ENCODE data around the gene CBX5. TPM values are rescaled to one million over a fixed set of nuclear protein-coding genes. Genes with fewer than 3 reads are reported as not detected.

The CBX5 gene
- total and polyA plus RNA-seq, 9 of the 15 experiments (the other 6 are each of a cell fraction or from before 2014, with no cell fraction given), result 32.6 to 102 (median 59.2) TPM

DNA sequence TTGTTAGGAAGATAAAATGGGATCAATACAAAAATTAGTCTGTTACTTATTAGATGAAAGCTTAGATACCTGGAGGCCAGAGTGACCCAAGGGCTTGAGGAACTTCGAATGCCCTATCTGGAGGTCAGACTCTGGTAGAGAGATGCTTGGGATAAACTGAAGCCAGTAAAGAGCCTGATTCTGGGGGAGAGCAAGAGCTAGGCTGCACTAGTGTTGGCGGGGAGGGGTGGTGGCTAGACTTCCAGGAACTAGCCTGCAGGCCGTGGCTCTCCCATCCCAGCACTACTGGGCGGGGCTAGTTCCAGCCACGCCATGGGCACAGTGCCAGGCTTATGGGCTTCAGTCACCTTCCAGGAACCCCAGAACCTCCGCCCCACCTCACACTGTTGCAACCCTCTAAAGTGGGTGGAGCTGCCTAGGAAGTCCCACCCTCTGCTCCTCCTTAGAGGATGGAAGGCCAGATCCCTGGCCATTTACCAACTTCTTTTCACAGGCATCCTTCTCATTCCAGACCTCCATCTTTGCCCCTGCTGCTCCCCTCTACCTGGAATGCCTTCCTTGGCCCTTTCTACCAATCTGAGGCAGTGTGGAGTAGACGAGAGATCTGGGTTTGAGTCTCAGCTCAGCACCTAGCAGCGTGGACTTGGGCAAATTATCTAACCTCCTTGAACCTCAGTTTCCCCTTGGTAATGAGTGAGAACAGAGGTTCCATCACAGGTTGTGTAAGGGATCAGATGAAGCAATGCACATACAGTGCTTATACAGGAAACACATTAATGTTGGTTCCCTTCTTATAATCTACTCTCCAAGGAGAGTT lies 27.2 kb upstream of the CBX5 start (continued):
- no peak for TF ChIP-seq PCBP1 (IDR thresholded peaks at IDR 0.05; ENCODE audit: low read depth, low read length, poor library complexity, severe bottlenecking)
- TF ChIP-seq SETDB1 (IDR thresholded peaks at IDR 0.05; ENCODE audit: low read length), result no peak
- TF ChIP-seq ZNF696 (CRISPR knock-in tag; conservative IDR thresholded peaks at IDR 0.05), result no peak
- no peak for TF ChIP-seq ZBTB1 (CRISPR knock-in tag; IDR thresholded peaks at IDR 0.05; ENCODE audit: borderline replicate concordance, low read depth)
- no peak for TF ChIP-seq HNRNPH1 (optimal IDR thresholded peaks at IDR 0.05; ENCODE audit: low read depth, low read length)
- no peak for TF ChIP-seq EWSR1 (IDR thresholded peaks at IDR 0.05; ENCODE audit: borderline replicate concordance, low read depth, partially characterized antibody)
- TF ChIP-seq SPI1 (IDR thresholded peaks at IDR 0.05; ENCODE audit: borderline replicate concordance, low read depth, low read length), result 0 out of 2 replicates have a peak, but pooled peaks have one; percentile 5
- no peak for TF ChIP-seq ZNF274 (IDR thresholded peaks at IDR 0.05; ENCODE audit: borderline replicate concordance, low read depth, low read length)
- no peak for TF ChIP-seq FUS (optimal IDR thresholded peaks at IDR 0.05; ENCODE audit: low read depth, low read length)
- TF ChIP-seq ZNF717 (CRISPR knock-in tag; IDR thresholded peaks at IDR 0.05), result no peak
- TF ChIP-seq XRCC5 (IDR thresholded peaks at IDR 0.05; ENCODE audit: low read depth, low read length), result no peak
- no peak for TF ChIP-seq USF1 (CRISPR knock-in tag; IDR thresholded peaks at IDR 0.05)
- no peak for TF ChIP-seq RUNX1 (IDR thresholded peaks at IDR 0.05; ENCODE audit: low read depth)
- 0 out of 2 replicates have a peak, but pooled peaks have one; percentile 18 for TF ChIP-seq SMAD3 (CRISPR knock-in tag; conservative IDR thresholded peaks at IDR 0.05)
- TF ChIP-seq FOS (IDR thresholded peaks at IDR 0.05; ENCODE audit: extremely low read depth, insufficient read length), result no peak
- TF ChIP-seq SP1 (CRISPR knock-in tag; IDR thresholded peaks at IDR 0.05), result 0 out of 2 replicates have a peak, but pooled peaks have one; percentile 32
- no peak for TF ChIP-seq ZNF212 (CRISPR knock-in tag; IDR thresholded peaks at IDR 0.05)
- no peak for TF ChIP-seq STAT5B (CRISPR knock-in tag; IDR thresholded peaks at IDR 0.05)
- TF ChIP-seq TSC22D4 (tag; IDR thresholded peaks at IDR 0.05), result no peak
- TF ChIP-seq POLR2H (tag; IDR thresholded peaks at IDR 0.05; ENCODE audit: low read depth), result no peak
- TF ChIP-seq PRMT5 (CRISPR knock-in tag; IDR thresholded peaks at IDR 0.05), result no peak
- no peak; the same call in 1 of the 2 replicates for TF ChIP-seq NFRKB (IDR thresholded peaks at IDR 0.05; ENCODE audit: low read depth)
- no peak for TF ChIP-seq ILK (tag; IDR thresholded peaks at IDR 0.05; ENCODE audit: borderline replicate concordance, low read depth)
- TF ChIP-seq SFPQ (IDR thresholded peaks at IDR 0.05; ENCODE audit: low read depth, low read length), result no peak
- TF ChIP-seq POLR3G (IDR thresholded peaks at IDR 0.05; ENCODE audit: extremely low read depth, insufficient read length, insufficient replicate concordance), result no peak
- peak; percentile 68; the same call in 1 of the 2 replicates for TF ChIP-seq POLR2AphosphoS5 (IDR thresholded peaks at IDR 0.05; ENCODE audit: control insufficient read depth, insufficient read depth, low read depth, low read length)
- no peak; the same call in 1 of the 2 replicates for TF ChIP-seq TAL1 (IDR thresholded peaks at IDR 0.05)
- no peak for TF ChIP-seq ETV5 (CRISPR knock-in tag; IDR thresholded peaks at IDR 0.05; ENCODE audit: low read depth)
